Neuronal stem cell (in vitro differentiated cells): ENCODE measurements around the gene KIN.

ENCODE experiments used
- DNase-seq: peaks from one replicate; pipeline ENCODE4 v3.0.0-alpha.2; 2013; ENCODE audit warnings: low spot score
- H2AFZ ChIP-seq: one replicate; pipeline ENCODE4 v1.6.1; 2013; ENCODE audit warnings: mild to moderate bottlenecking, low read length, inconsistent platforms
- H2AK5ac ChIP-seq: 2 replicates; pipeline ENCODE4 v1.6.1; 2013; ENCODE audit warnings: low read depth, mild to moderate bottlenecking, inconsistent platforms, low read length, moderate library complexity, mixed read lengths
- H2BK120ac ChIP-seq: 2 replicates; pipeline ENCODE4 v1.6.1; 2013; ENCODE audit warnings: low read depth, mild to moderate bottlenecking, inconsistent platforms, low read length, moderate library complexity, mixed read lengths
- H2BK12ac ChIP-seq: one replicate; pipeline ENCODE4 v1.6.1; 2013; ENCODE audit warnings: low read length, inconsistent platforms
- H2BK15ac ChIP-seq: 2 replicates; pipeline ENCODE4 v1.6.1; 2013; ENCODE audit warnings: mild to moderate bottlenecking, low read length, inconsistent platforms, mixed read lengths
- H2BK5ac ChIP-seq: one replicate; pipeline ENCODE4 v1.6.1; 2013; ENCODE audit warnings: inconsistent platforms, mild to moderate bottlenecking, low read length, moderate library complexity
- H3K14ac ChIP-seq: one replicate; pipeline ENCODE4 v1.6.1; 2013; ENCODE audit warnings: low read length, inconsistent platforms
- H3K18ac ChIP-seq: 2 replicates; pipeline ENCODE4 v1.6.1; 2013; ENCODE audit warnings: low read length, inconsistent platforms
- H3K23ac ChIP-seq: 2 replicates; pipeline ENCODE4 v1.6.1; 2013; ENCODE audit warnings: low read depth, mild to moderate bottlenecking, mixed read lengths, low read length, inconsistent platforms; ENCODE audit not compliant: poor library complexity
- H3K27ac ChIP-seq: replicated peaks from 3 replicates; pipeline ENCODE4 v1.5.1; 2013; ENCODE audit warnings: low read length, inconsistent platforms
- H3K27me3 ChIP-seq, 3 experiments: 2 replicates each; pipeline ENCODE4 v1.6.1; 2013; ENCODE audit warnings: low read length in 3 of 3, mild to moderate bottlenecking in 2 of 3, inconsistent platforms in 1 of 3, low read depth in 1 of 3, mixed read lengths in 1 of 3, moderate library complexity in 1 of 3; ENCODE audit not compliant: control insufficient read depth in 3 of 3, insufficient read depth in 3 of 3
- H3K36me3 ChIP-seq, 2 donors: replicated peaks in 1 of 2; 2 replicates each; pipeline ENCODE4 v1.6.1; 2013; ENCODE audit warnings: low read length in 2 of 2; ENCODE audit not compliant: control insufficient read depth in 2 of 2, insufficient read depth in 2 of 2
- H3K4ac ChIP-seq: 2 replicates; pipeline ENCODE4 v1.6.1; 2013; ENCODE audit warnings: inconsistent platforms, mild to moderate bottlenecking, low read length, moderate library complexity
- H3K4me1 ChIP-seq, 2 donors: 1 replicate in 1 of 2; 2 replicates in 1 of 2; pipeline ENCODE4 v1.6.1; 2013; ENCODE audit warnings: low read length in 2 of 2, low read depth in 1 of 2; ENCODE audit not compliant: control insufficient read depth in 2 of 2, insufficient read depth in 1 of 2
- H3K4me2 ChIP-seq: one replicate; pipeline ENCODE4 v1.6.1; 2013; ENCODE audit warnings: mild to moderate bottlenecking, low read length, inconsistent platforms; ENCODE audit not compliant: insufficient read depth, poor library complexity, severe bottlenecking
- H3K4me3 ChIP-seq, 2 donors: 2 replicates each; pipeline ENCODE4 v1.5.1; 2013; ENCODE audit warnings: low read length in 2 of 2, mild to moderate bottlenecking in 2 of 2, inconsistent platforms in 1 of 2, moderate library complexity in 1 of 2
- H3K79me1 ChIP-seq: one replicate; pipeline ENCODE4 v1.6.1; 2013; ENCODE audit warnings: low read depth, mild to moderate bottlenecking, inconsistent platforms, low read length, moderate library complexity
- H3K9ac ChIP-seq: one replicate; pipeline ENCODE4 v1.6.1; 2013; ENCODE audit warnings: mild to moderate bottlenecking, low read depth, low read length, inconsistent platforms; ENCODE audit not compliant: poor library complexity
- H3K9me3 ChIP-seq, 2 donors: replicated peaks in 1 of 2; 2 replicates each; pipeline versions ENCODE3 to v1.6.1; 2013; ENCODE audit warnings: low read length in 2 of 2, mild to moderate bottlenecking in 2 of 2, inconsistent platforms in 1 of 2, low read depth in 1 of 2, mixed read lengths in 1 of 2, moderate library complexity in 1 of 2; ENCODE audit not compliant: control insufficient read depth in 2 of 2, insufficient read depth in 1 of 2
- H4K8ac ChIP-seq: one replicate; pipeline ENCODE4 v1.6.1; 2013; ENCODE audit warnings: low read depth, mild to moderate bottlenecking, inconsistent platforms, low read length, moderate library complexity
- H4K91ac ChIP-seq: one replicate; pipeline ENCODE4 v1.6.1; 2013; ENCODE audit warnings: low read length, low read depth, mild to moderate bottlenecking, inconsistent platforms; ENCODE audit not compliant: poor library complexity
- WGBS, 2 donors: extraction: QIAGEN DNeasy Blood & Tissue Kit; methylation state at CpG; one replicate each; pipeline ENCODE4 v1.1.7; 2013; ENCODE audit warnings: missing lambda C conversion rate in 2 of 2, mixed read lengths in 1 of 2; ENCODE audit not compliant: insufficient read length in 2 of 2, insufficient replicate concordance in 1 of 2; ENCODE audit errors: extremely low coverage in 2 of 2; 5-methylcytosine and 5-hydroxymethylcytosine counted together

KIN gene

DNA sequence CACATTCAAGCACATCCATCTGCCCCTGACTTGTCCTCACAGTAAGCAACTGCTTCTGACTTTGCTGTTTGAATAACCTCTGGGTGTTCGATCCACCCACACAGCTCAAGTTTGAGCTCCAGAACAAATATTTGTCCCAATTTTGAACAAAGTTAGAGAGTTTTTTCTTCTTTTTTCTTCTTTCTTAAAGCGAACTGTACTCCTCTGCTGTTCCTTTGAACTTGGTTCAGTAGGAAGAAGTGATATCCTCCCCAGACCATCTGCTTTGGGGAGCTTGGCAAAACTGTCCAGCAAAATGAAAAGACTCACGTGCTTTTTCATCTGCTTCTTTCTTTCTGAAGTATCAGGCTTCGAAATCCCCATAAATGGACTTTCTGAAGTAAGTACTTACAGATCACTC is 84.7 kb downstream of the KIN start, which contains the start of gene ITIH2:
TSS of gene ITIH2 (plus strand) at position 177 of the 400 bp plus-strand sequence. CDS start at position 296, 119 bp downstream.
- no peak within 1 kb of the TSS for H3K27ac ChIP-seq
- no peak within 1 kb of the TSS for H3K4ac ChIP-seq
- H2AFZ ChIP-seq = no peak within 1 kb of the TSS

DNA sequence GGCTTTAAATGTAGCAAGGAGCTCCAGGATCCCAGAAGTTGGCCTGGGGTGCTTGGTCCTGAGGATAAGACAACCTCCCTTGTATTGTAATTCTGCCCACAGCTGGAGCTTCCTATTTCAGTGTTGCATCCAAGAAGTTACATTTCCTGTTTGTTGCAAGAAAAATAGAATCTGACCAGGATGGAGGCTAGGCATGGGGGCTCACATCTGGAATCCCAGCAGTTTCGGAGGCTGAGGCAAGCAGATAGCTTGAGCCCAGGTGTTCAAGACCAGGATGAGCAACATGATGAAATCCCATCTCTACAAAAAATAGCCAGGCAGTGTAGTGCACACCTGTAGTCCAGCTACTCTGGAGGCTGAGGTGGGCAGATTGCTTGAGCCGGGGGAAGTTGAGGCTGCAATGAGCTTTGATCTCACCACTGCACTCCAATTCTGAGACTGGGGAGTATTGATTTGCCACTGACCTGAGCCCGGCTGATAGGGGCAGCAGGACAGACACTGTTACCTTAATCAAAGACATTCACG is 85.4 kb downstream of the KIN start:
- Histone ChIP-seq H3K27ac (no peak overlapping the region), H2BK15ac (no peak overlapping the region), H2BK12ac (no peak overlapping the region), H2BK5ac (no peak overlapping the region), H3K9me3 (no peaks in the 10 kb centered on the region), H4K91ac (no peak overlapping the region), H3K4me1 (no peaks in the 10 kb centered on the region), H2AFZ (no peak overlapping the region), H3K36me3 (no peaks in the 10 kb centered on the region), H3K27me3 (peaks cover 0 to 6% (median 0%) of the 10 kb centered on the region in 3 experiments), H3K14ac (no peak overlapping the region), H3K18ac (no peak overlapping the region), H3K4me2 (no peak overlapping the region), H2AK5ac (no peak overlapping the region), H3K23ac (no peak overlapping the region), H3K4me3 (no peak overlapping the region), H3K9ac (no peak overlapping the region), H3K4ac (no peak overlapping the region), H4K8ac (no peak overlapping the region), H3K79me1 (no peaks in the 10 kb centered on the region), H2BK120ac (no peak overlapping the region)
- WGBS, 2 donors = no CpG with 5 or more reads among the region's 4 CpGs
- DNase-seq = no peak

More for the DNA sequence above, 84.7 kb downstream of the KIN start, which contains the start of gene ITIH2:
- Histone ChIP-seq H3K79me1 (no peaks in the 10 kb centered on the region), H4K91ac (no peak within 1 kb of the TSS), H3K4me1 (no peaks in the 10 kb centered on the region), H2BK12ac (no peak within 1 kb of the TSS), H3K4me3 (no peak within 1 kb of the TSS), H3K36me3 (no peaks in the 10 kb centered on the region), H3K18ac (no peak within 1 kb of the TSS), H3K4me2 (no peak within 1 kb of the TSS), H3K23ac (no peak within 1 kb of the TSS), H3K9me3 (no peaks in the 10 kb centered on the region), H4K8ac (no peak within 1 kb of the TSS), H3K9ac (no peak within 1 kb of the TSS), H2BK15ac (no peak within 1 kb of the TSS), H3K27me3 (peaks cover 0 to 6% (median 0%) of the 10 kb centered on the region in 3 experiments), H2AK5ac (no peak within 1 kb of the TSS), H2BK120ac (no peak within 1 kb of the TSS), H3K14ac (no peak within 1 kb of the TSS), H2BK5ac (no peak within 1 kb of the TSS)
- WGBS, 2 donors = no CpG with 5 or more reads among the region's 4 CpGs
- DNase-seq = no peak

DNA sequence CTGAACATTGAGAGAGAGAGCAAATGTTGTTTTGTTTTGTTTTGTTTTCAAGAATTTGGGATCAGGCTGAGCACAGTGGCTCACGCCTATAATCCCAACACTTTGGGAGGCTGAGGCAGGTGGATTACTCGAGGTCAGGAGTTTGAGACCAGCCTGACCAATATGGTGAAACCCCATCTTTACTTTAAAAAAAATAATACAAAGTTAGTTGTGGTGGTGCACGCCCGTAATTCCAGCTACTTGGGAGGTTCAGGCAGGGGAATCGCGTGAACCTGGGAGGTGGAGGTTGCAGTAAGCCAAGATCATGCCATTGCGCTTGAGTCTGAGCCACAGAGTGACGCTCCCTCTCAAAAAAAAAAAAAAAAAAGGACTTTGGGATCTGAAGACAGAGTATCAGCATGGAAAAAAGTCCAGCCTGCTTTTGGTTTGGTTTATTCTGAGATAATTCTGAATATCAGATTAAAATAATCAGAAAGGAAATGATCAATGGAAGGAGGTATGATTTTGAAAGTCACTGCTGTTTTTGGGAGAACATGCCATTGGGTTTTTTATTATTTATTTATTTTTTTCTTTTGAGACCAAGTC is 86.5 kb downstream of the KIN start:
- H3K27me3 ChIP-seq = peaks cover 0 to 6% (median 0%) of the 10 kb centered on the region in 3 experiments

More for the DNA sequence above, 86.5 kb downstream of the KIN start:
- Histone ChIP-seq H3K79me1 (no peaks in the 10 kb centered on the region), H3K4me3 (no peak overlapping the region), H3K36me3 (no peaks in the 10 kb centered on the region), H3K9ac (no peak overlapping the region), H2BK120ac (no peak overlapping the region), H2AK5ac (no peak overlapping the region), H2BK12ac (no peak overlapping the region), H3K23ac (no peak overlapping the region), H3K4me2 (no peak overlapping the region), H3K18ac (no peak overlapping the region), H4K91ac (no peak overlapping the region), H3K4me1 (no peaks in the 10 kb centered on the region), H4K8ac (no peak overlapping the region), H3K14ac (no peak overlapping the region), H2AFZ (no peak overlapping the region), H3K9me3 (no peaks in the 10 kb centered on the region), H3K27ac (no peak overlapping the region), H2BK5ac (no peak overlapping the region), H2BK15ac (no peak overlapping the region), H3K4ac (no peak overlapping the region)
- WGBS, 2 donors = no CpG with 5 or more reads among the region's 8 CpGs
- DNase-seq = no peak
